Measurements from ENCODE around the gene MCM6. TPM values are rescaled to one million over a fixed set of nuclear protein-coding genes. Genes with fewer than 3 reads are reported as not detected.

MCM6 gene
- total RNA-seq, 1 donor from 2014 or later: 20.2 TPM

GRCh38 chr2:135862718-135863117 lies 13.5 kb downstream of the MCM6 start:
- no peak for DNase-seq

- no peak for DNase-seq
Observed at GRCh38 chr2:135853401-135853800, 22.8 kb downstream of the MCM6 start.

GRCh38 chr2:135851858-135852257 lies 24.4 kb downstream of the MCM6 start:
- no peak for DNase-seq

GRCh38 chr2:135850892-135851668 lies 25.2 kb downstream of the MCM6 start:
- DNase-seq: no peak

- DNase-seq: no peak
Observed at GRCh38 chr2:135849087-135849486, 27.2 kb downstream of the MCM6 start.

- DNase-seq: no peak
Observed at GRCh38 chr2:135845997-135846396, 30.2 kb downstream of the MCM6 start.

- DNase-seq: no peak
Observed at GRCh38 chr2:135845257-135845656, 31.0 kb downstream of the MCM6 start.

- no peak for DNase-seq
Observed at GRCh38 chr2:135844301-135844895, 31.8 kb downstream of the MCM6 start.

- no peak for DNase-seq
Observed at GRCh38 chr2:135843671-135844070, 32.6 kb downstream of the MCM6 start.

GRCh38 chr2:135840601-135841000 lies 35.6 kb downstream of the MCM6 start:
- no peak for DNase-seq

GRCh38 chr2:135839713-135840112 lies 36.5 kb downstream of the MCM6 start:
- peak; percentile 15 for DNase-seq

- no peak for DNase-seq
Observed at GRCh38 chr2:135838502-135838901, 37.7 kb downstream of the MCM6 start.

- no peak for DNase-seq
Observed at GRCh38 chr2:135836596-135837270, 39.5 kb downstream of the MCM6 start, which contains the start of gene LCT. Gene LCT, minus strand, starts transcription at chr2:135837184. Its CDS starts 15 bp downstream, at chr2:135837169.

GRCh38 chr2:135832891-135833290 lies 43.4 kb downstream of the MCM6 start:
- DNase-seq: no peak

GRCh38 chr2:135831180-135831812 lies 44.9 kb downstream of the MCM6 start:
- no peak for DNase-seq

- no peak for DNase-seq
Observed at GRCh38 chr2:135829378-135830135, 46.7 kb downstream of the MCM6 start.

- DNase-seq: no peak
Observed at GRCh38 chr2:135826544-135826943, 49.7 kb downstream of the MCM6 start.

GRCh38 chr2:135825550-135826176 lies 50.6 kb downstream of the MCM6 start:
- peak; percentile 42 for DNase-seq

GRCh38 chr2:135825131-135825530 lies 51.1 kb downstream of the MCM6 start:
- no peak for DNase-seq

GRCh38 chr2:135822855-135823254 lies 53.4 kb downstream of the MCM6 start:
- DNase-seq: no peak

GRCh38 chr2:135821190-135821589 lies 55.1 kb downstream of the MCM6 start:
- DNase-seq: no peak
